ENCODE results near the gene CD44. TPM values are rescaled to one million over a fixed set of nuclear protein-coding genes. Genes with fewer than 3 reads are reported as not detected.

Gene CD44
- total RNA-seq, 4 donors from 2014 or later = 164 to 302 (median 189) TPM

GRCh38 chr11:35141571-35141971, 2.6 kb downstream of the CD44 start:
- no peaks in the 10 kb centered on the region for H3K36me3 ChIP-seq
- TF ChIP-seq POLR2A (IDR thresholded peaks at IDR 0.05) = no peak
- TF ChIP-seq, protein P1, sequence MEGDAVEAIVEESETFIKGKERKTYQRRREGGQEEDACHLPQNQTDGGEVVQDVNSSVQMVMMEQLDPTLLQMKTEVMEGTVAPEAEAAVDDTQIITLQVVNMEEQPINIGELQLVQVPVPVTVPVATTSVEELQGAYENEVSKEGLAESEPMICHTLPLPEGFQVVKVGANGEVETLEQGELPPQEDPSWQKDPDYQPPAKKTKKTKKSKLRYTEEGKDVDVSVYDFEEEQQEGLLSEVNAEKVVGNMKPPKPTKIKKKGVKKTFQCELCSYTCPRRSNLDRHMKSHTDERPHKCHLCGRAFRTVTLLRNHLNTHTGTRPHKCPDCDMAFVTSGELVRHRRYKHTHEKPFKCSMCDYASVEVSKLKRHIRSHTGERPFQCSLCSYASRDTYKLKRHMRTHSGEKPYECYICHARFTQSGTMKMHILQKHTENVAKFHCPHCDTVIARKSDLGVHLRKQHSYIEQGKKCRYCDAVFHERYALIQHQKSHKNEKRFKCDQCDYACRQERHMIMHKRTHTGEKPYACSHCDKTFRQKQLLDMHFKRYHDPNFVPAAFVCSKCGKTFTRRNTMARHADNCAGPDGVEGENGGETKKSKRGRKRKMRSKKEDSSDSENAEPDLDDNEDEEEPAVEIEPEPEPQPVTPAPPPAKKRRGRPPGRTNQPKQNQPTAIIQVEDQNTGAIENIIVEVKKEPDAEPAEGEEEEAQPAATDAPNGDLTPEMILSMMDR (IDR thresholded peaks at IDR 0.05) = no peak
- 52 to 63% methylated on average over 9 of the region's 9 CpGs for WGBS, 2 donors
- no peak overlapping the region for H3K4me3 ChIP-seq (replicated peaks in 1 of 3)
- peaks cover 34 to 54% of the 10 kb centered on the region in 2 donors for H3K4me1 ChIP-seq
- H3K27me3 ChIP-seq = no peaks in the 10 kb centered on the region
- intact Hi-C loops (cut with DNase I) = no loop called here
- no peaks in the 10 kb centered on the region for H3K9me3 ChIP-seq
- DNase-seq = peak; percentile 40 to 43
- H3K27ac ChIP-seq = peak overlapping the region in 2 of 3 donors; percentile 86 to 89

GRCh38 chr11:35142481-35143075, 3.6 kb downstream of the CD44 start:
- intact Hi-C loops (cut with DNase I) = no loop called here
- TF ChIP-seq, protein P1 (IDR thresholded peaks at IDR 0.05) = no peak
- Histone ChIP-seq H3K27ac (no peak overlapping the region), H3K4me1 (peaks cover 28 to 50% of the 10 kb centered on the region in 2 donors), H3K36me3 (no peaks in the 10 kb centered on the region), H3K4me3 (replicated peaks in 1 of 3) (no peak overlapping the region), H3K27me3 (no peaks in the 10 kb centered on the region), H3K9me3 (no peaks in the 10 kb centered on the region)
- 76 to 84% methylated on average over 2 of the region's 2 CpGs for WGBS, 2 donors
- DNase-seq = peak in 1 of 2 donors; percentile 28

DNA sequence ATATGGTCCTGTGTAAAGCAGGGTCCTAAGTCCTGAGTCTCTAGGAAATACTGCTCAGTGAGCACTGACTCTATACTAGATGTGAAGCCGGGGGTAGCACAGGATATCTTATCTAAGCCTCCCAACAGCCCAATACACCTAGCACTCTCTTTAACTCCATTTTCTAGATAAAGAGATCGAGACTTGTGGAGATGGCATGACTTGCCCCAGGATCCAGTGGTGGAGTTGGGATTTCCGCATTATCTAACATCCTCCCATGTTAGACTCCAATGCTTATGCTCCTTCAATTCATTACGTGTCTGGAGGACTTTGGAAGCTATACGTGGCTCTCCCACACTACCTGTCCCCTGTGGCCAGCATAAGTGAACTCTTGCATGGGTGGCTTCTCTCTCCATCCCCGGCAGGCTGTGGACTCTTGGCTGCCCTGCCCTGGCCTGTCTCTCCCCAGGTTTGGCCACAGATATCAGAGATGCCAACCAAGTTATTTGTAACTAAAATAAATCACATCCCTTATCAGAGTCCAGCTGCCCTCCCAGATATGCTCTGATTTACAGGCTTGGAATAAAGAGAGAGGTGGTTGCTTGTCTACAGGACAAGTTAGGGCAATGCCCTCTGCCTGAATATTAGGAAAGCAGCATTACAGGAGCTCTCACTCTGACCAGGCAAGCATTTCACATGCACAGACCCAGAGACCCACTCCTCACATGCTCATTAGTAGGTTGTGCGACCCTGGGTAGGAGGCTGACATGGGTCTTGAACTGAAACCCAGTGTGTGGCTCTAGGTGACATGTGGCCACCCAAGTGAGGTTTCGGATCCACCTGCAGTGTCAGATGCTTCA, 4.5 kb downstream of the CD44 start:
- Histone ChIP-seq H3K27me3 (no peaks in the 10 kb centered on the region), H3K4me3 (replicated peaks in 1 of 3) (no peak overlapping the region), H3K27ac (peak overlapping the region in 1 of 3 donors; percentile 35), H3K36me3 (no peaks in the 10 kb centered on the region), H3K9me3 (no peaks in the 10 kb centered on the region), H3K4me1 (peaks cover 28 to 46% of the 10 kb centered on the region in 2 donors)
- TF ChIP-seq, protein P1 (IDR thresholded peaks at IDR 0.05) = no peak
- 75 to 86% methylated on average over 8 of the region's 8 CpGs for whole genome bisulfite sequencing, 2 donors
- intact Hi-C loops (cut with DNase I) = no loop called here
- no peak for DNase-seq

DNA sequence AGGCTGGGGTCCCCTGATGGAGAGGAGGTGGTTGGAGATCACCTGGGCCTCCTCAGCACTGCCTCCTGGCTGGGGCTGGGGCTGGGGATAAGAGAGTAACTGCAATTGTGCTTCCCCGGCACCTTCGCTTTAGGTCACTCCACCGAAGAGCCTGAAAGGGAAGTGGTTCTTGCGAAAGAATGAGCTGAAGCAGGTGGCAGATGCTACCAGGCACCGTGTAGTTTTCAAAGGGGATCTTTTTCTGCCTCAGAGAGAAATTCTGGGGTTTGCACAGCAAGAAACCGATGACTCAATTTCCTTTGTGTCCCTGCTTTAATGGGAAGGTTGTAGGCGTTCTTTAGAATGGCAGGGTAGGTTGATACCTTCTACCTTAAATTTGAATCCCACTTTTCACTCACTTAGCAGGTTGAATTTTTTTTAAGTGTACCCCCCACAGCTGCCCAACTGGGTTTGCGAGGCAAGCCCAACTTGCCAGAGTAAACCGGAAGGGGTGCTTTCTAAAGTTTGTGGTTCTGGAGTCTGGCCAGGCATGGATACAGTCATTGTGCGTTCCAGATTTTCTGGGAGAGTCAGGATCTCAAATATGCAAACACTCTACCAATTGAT, 5.3 kb downstream of the CD44 start:
- no peak for TF ChIP-seq POLR2A (IDR thresholded peaks at IDR 0.05)
- TF ChIP-seq, protein P1 (IDR thresholded peaks at IDR 0.05) = no peak

More for the DNA sequence above, 5.3 kb downstream of the CD44 start:
- intact Hi-C loops (cut with DNase I) = no loop called here
- Histone ChIP-seq H3K27ac (peak overlapping the region in 1 of 3 donors; percentile 35), H3K4me3 (replicated peaks in 1 of 3) (no peak overlapping the region), H3K9me3 (no peaks in the 10 kb centered on the region), H3K36me3 (no peaks in the 10 kb centered on the region), H3K27me3 (no peaks in the 10 kb centered on the region), H3K4me1 (peaks cover 28 to 44% of the 10 kb centered on the region in 2 donors)
- WGBS, 2 donors = 50 to 63% methylated on average over 10 of the region's 10 CpGs
- DNase-seq = peak in 1 of 2 donors; percentile 21

Measured in thyroid gland (tissue), 4 donors.